ENCODE results near the gene COPE. TPM values are rescaled to one million over a fixed set of nuclear protein-coding genes. Genes with fewer than 3 reads are reported as not detected.
A peak's percentile ranks its signal among the peaks of the same experiment; 100 is the strongest.

COPE gene
- total and polyA plus RNA-seq, 2 of the 8 experiments (the other 6 are each of a cell fraction or from before 2014, with no cell fraction given), result 178 to 356 TPM

DNA sequence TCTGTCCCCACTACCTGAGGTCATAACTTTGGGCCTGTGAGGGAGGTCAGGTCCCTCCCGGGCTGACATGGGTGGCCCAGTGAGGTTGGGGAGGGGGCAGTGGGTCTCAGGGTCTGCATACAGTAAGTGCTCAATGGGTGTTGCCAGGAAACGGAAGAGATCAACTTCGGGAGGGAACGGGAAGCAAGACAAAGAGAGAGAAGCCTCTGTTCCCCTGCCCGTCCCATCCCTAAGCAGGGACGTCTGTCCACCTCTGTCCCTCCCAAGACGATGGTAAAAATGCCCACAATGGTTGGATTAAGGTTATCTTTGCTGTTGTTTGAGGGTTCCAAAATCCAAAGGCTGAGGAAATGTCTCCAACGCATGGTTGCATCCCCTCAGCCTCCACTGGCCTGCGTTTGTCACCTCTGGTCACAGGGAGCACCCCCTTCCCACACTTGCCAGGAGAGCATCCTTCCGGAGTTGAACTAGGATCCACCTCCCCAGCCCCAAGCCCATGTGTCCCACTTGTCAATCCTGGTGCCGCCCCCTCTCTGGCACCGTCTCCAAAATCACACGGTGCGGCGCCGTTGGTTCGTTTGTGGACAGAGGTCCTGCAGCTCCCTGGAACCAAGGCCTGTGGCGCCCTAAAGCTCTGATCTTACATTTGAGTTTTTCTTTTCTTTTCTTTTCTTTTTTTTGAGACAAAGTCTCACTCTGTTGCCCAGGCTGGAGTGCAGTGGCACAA lies 22.6 kb upstream of the COPE start:
- Histone ChIP-seq H3K9me3 (ENCODE audit: insufficient read depth in 2 of 2, low read depth in 1 of 2, low read length in 1 of 2) (no peaks in the 10 kb centered on the region), H2BK20ac (ENCODE audit: low read length) (no peak overlapping the region), H2AFZ (ENCODE audit: low read length) (no peak overlapping the region), H3K27ac (ENCODE audit: low read depth, low read length) (no peak overlapping the region), H3K56ac (replicated peaks; ENCODE audit: insufficient read length, low read depth, low read length) (no peak overlapping the region), H3K23me2 (ENCODE audit: low read depth, low read length) (peaks cover 10% of the 10 kb centered on the region; the same call in 1 of the 2 replicates), H3K23ac (ENCODE audit: insufficient read length) (no peak overlapping the region), H3K79me1 (ENCODE audit: low read depth, low read length) (peaks cover 3% of the 10 kb centered on the region; the same call in 1 of the 2 replicates), H2BK12ac (ENCODE audit: low read depth, low read length) (peak overlapping the region; percentile 52; the same call in 1 of the 2 replicates), H2BK5ac (ENCODE audit: low read depth, low read length) (no peak overlapping the region), H3K9ac (replicated peaks in 1 of 4; ENCODE audit: extremely low read depth in 1 of 4, low read depth in 3 of 4, low read length in 3 of 4) (no peak overlapping the region), H3K4me1 (replicated peaks in 1 of 4; ENCODE audit: control insufficient read depth in 3 of 4, insufficient read depth in 4 of 4, low read length in 3 of 4) (peaks cover 5 to 18% (median 9%) of the 10 kb centered on the region in 4 experiments), H4K91ac (replicated peaks; ENCODE audit: insufficient read length, low read length) (peak overlapping the region; percentile 83), H3K27me3 (replicated peaks in 1 of 4; ENCODE audit: control insufficient read depth in 3 of 4, extremely low read depth in 1 of 4, insufficient read depth in 3 of 4, low read length in 3 of 4) (no peaks in the 10 kb centered on the region), H3K14ac (ENCODE audit: insufficient read length) (no peak overlapping the region), H2AK5ac (ENCODE audit: low read depth, low read length) (no peak overlapping the region; the same call in 1 of the 2 replicates), H3K4me3 (ENCODE audit: extremely low read depth in 1 of 4, insufficient read depth in 2 of 4, low read depth in 3 of 4, low read length in 4 of 4) (peak overlapping the region; percentile 25 to 48 (median 36); a peak in 6 of 8 replicates), H4K20me1 (replicated peaks in 1 of 2; ENCODE audit: control insufficient read depth in 1 of 2, insufficient read depth in 2 of 2, low read length in 2 of 2) (peaks cover 1 to 2% of the 10 kb centered on the region in 2 experiments), H3K18ac (ENCODE audit: extremely low read depth, low read length) (peak overlapping the region; percentile 71), H2BK120ac (replicated peaks; ENCODE audit: low read depth, low read length) (no peak overlapping the region), H2BK15ac (ENCODE audit: low read length) (peak overlapping the region; percentile 4; the same call in 1 of the 2 replicates), H4K8ac (ENCODE audit: extremely low read depth, insufficient read depth, low read length) (no peak overlapping the region), H3K4ac (replicated peaks; ENCODE audit: insufficient read length, low read depth, low read length) (no peak overlapping the region), H3K79me2 (ENCODE audit: control insufficient read depth in 1 of 2, insufficient read depth in 2 of 2, low read length in 2 of 2) (peaks cover 0 to 5% of the 10 kb centered on the region in 2 experiments; a peak in 1 of 4 replicates), H3K36me3 (ENCODE audit: control insufficient read depth in 2 of 4, insufficient read depth in 4 of 4, low read length in 3 of 4) (peaks cover 2 to 18% (median 4%) of the 10 kb centered on the region in 4 experiments; a peak in 4 of 8 replicates), H4K5ac (ENCODE audit: insufficient read length, low read depth, low read length) (no peak overlapping the region), H3K4me2 (ENCODE audit: insufficient read depth in 1 of 2, low read depth in 2 of 2, low read length in 2 of 2) (peak overlapping the region; percentile 68 to 80)
- FAIRE-seq (no peak), DNase-seq (ENCODE audit: low read depth in 1 of 2, low spot score in 2 of 2) (peak in 1 of 2 experiments; percentile 59)
- 74% methylated on average over 18 of the region's 18 CpGs; no CpG with 5 or more reads in 1 of the 2 experiments for WGBS, 2 experiments (ENCODE audit: extremely low coverage in 1 of 2, insufficient coverage in 1 of 2, insufficient read length in 1 of 2, insufficient replicate concordance in 2 of 2, low coverage in 1 of 2, low lambda C conversion rate in 2 of 2, missing lambda C conversion rate in 1 of 2)
- POLR2A ChIA-PET (ENCODE audit: partially characterized antibody), result interaction anchor here (0.5 to 2.2 kb wide), 9 partner anchors 10 to 194 kb away, joined by 3 to 8 read pairs (median 3); no protein-coding TSS in a partner anchor
- CTCF ChIA-PET (ENCODE audit: partially characterized antibody), result interaction anchor here (0.6 to 1.3 kb wide), 4 partner anchors 43 to 402 kb away, joined by 3 read pairs; no protein-coding TSS in a partner anchor
- TF ChIP-seq SIN3A (conservative IDR thresholded peaks at IDR 0.05 in 1 of 2, IDR thresholded peaks at IDR 0.05 in 1 of 2; ENCODE audit: low read depth in 1 of 2, low read length in 2 of 2) (0 out of 4 replicates have a peak, but pooled peaks of 1 of the 2 experiments have one; percentile 11), BCL11A (IDR thresholded peaks at IDR 0.05; ENCODE audit: low read depth in 2 of 2, low read length in 2 of 2) (no peak), TAF7 (optimal IDR thresholded peaks at IDR 0.05; ENCODE audit: borderline replicate concordance, low read depth, low read length) (no peak)
